SK-N-SH treated with all-trans-retinoic acid at 6 μM for 48 hours (cell line): ENCODE results near the gene GET3.

Experiments used
- ATAC-seq: fragments of 200-7000 bp; cut with Tn5 transposase; 3 replicates; pipeline ENCODE4 v1.9.1; 2020; ENCODE audit warnings: mild to moderate bottlenecking, moderate library complexity
- BACH2 ChIP-seq: fragments of 250-450 bp; sonication (Bioruptor Pico); IDR thresholded peaks from 2 replicates; pipeline ENCODE4 v1.9.0; 2021; ENCODE audit warnings: mild to moderate bottlenecking, borderline replicate concordance
- CSDC2 ChIP-seq: fragments of 250-450 bp; sonication (Bioruptor Pico); IDR thresholded peaks from 2 replicates; pipeline ENCODE4 v1.5.0; 2020; ENCODE audit warnings: mild to moderate bottlenecking, moderate library complexity
- GLIS3 ChIP-seq: fragments of 250-450 bp; sonication (Bioruptor Pico); IDR thresholded peaks from 2 replicates; pipeline ENCODE4 v1.5.0; 2020; ENCODE audit warnings: mild to moderate bottlenecking, moderate library complexity
- ISL1 ChIP-seq: fragments of 250-450 bp; sonication (Bioruptor Pico); IDR thresholded peaks from 2 replicates; pipeline ENCODE4 v2.1.2; 2022; ENCODE audit warnings: mild to moderate bottlenecking, moderate library complexity
- OSR1 ChIP-seq: fragments of 250-450 bp; sonication (Bioruptor Pico); IDR thresholded peaks from 2 replicates; pipeline ENCODE4 v1.8.0; 2022; ENCODE audit warnings: moderate library complexity, mild to moderate bottlenecking, inconsistent platforms
- PPARA ChIP-seq: fragments of 250-450 bp; sonication (Bioruptor Pico); IDR thresholded peaks from 2 replicates; pipeline ENCODE4 v1.5.0; 2020; ENCODE audit warnings: mild to moderate bottlenecking, borderline replicate concordance
- RARB ChIP-seq: fragments of 250-450 bp; sonication (Bioruptor Pico); IDR thresholded peaks from 2 replicates; pipeline ENCODE4 v1.8.0; 2021; ENCODE audit warnings: mild to moderate bottlenecking, moderate library complexity
- TOX ChIP-seq: fragments of 250-450 bp; sonication (Bioruptor Pico); IDR thresholded peaks from 2 replicates; pipeline ENCODE4 v1.8.0; 2021; ENCODE audit warnings: mild to moderate bottlenecking, moderate library complexity, borderline replicate concordance
- ZC3H10 ChIP-seq: fragments of 250-450 bp; sonication (Bioruptor Pico); IDR thresholded peaks from 2 replicates; pipeline ENCODE4 v1.5.1; 2021; ENCODE audit warnings: mild to moderate bottlenecking, moderate library complexity
- ZFP3 ChIP-seq: fragments of 250-450 bp; sonication (Bioruptor Pico); IDR thresholded peaks from 2 replicates; pipeline ENCODE4 v1.5.0; 2020; ENCODE audit warnings: mild to moderate bottlenecking, moderate library complexity
- ZFP30 ChIP-seq: fragments of 450-650 bp; formaldehyde crosslinking; IDR thresholded peaks from 2 replicates; pipeline ENCODE4 v1.5.0; 2022; ENCODE audit warnings: mild to moderate bottlenecking, moderate library complexity
- ZNF565 ChIP-seq: fragments of 450-650 bp; formaldehyde crosslinking; conservative IDR thresholded peaks from 2 replicates; pipeline ENCODE4 v1.5.0; 2020; ENCODE audit warnings: low read depth, mild to moderate bottlenecking, moderate library complexity
- ZNF8 ChIP-seq: fragments of 450-650 bp; formaldehyde crosslinking; IDR thresholded peaks from 2 replicates; pipeline ENCODE4 v1.5.0; 2020; ENCODE audit warnings: mild to moderate bottlenecking, moderate library complexity
- TF ChIP-seq, protein P1 (sequence below): fragments of 250-450 bp; sonication (Bioruptor Pico); IDR thresholded peaks from 2 replicates; pipeline ENCODE4 v1.8.0; 2021; ENCODE audit warnings: low read depth, mild to moderate bottlenecking, moderate library complexity, borderline replicate concordance
- TF ChIP-seq, protein P2 (sequence below): fragments of 250-450 bp; sonication (Bioruptor Pico); IDR thresholded peaks from 2 replicates; pipeline ENCODE4 v1.5.1; 2020; ENCODE audit warnings: low read depth, mild to moderate bottlenecking, moderate library complexity
- TF ChIP-seq, protein P3 (sequence below): fragments of 250-450 bp; sonication (Bioruptor Pico); IDR thresholded peaks from 2 replicates; pipeline ENCODE4 v1.8.0; 2020; ENCODE audit warnings: mild to moderate bottlenecking, moderate library complexity, borderline replicate concordance
- TF ChIP-seq, protein P4 (sequence below): fragments of 250-450 bp; sonication (Bioruptor Pico); IDR thresholded peaks from 2 replicates; pipeline ENCODE4 v1.5.0; 2020; ENCODE audit warnings: mild to moderate bottlenecking, moderate library complexity

Gene GET3

DNA sequence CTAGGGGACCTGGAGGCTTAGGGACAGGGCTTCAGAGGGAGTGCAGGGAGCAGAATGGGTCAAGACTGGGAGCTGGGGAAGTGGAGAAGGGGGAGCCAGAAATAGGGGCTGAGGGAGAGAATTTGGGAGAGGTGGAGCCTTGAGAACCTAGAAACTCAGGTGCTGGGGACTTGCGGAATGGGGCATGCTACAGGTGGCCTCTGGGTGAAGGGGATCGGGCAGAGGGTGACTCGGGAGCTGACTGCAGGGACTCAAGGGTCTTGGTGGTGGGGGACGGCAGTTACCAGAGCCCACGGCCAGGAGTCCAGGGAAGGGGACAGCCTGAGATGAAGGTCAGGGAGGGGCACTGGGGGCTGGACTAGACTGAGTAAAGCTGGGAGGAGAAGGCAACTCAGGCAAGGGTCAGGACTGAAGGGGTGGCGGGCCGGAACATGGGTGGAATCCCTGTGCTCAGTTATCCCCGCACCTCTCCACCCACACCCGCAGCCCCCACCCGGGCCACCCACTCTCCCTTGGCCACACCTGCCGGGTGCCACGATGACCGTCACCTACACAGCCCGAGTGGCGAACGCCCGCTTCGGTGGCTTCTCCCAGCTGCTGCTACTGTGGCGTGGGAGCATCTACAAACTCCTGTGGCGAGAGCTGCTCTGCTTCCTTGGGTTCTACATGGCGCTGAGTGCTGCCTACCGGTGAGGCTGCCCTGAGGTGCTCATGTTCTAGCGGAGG is 14.9 kb downstream of the GET3 start:
- TF ChIP-seq ZC3H10 (no peak), PPARA (CRISPR knock-in tag) (no peak), TOX (CRISPR knock-in tag) (no peak), ZNF8 (CRISPR knock-in tag) (no peak)
- no peak for ATAC-seq

DNA sequence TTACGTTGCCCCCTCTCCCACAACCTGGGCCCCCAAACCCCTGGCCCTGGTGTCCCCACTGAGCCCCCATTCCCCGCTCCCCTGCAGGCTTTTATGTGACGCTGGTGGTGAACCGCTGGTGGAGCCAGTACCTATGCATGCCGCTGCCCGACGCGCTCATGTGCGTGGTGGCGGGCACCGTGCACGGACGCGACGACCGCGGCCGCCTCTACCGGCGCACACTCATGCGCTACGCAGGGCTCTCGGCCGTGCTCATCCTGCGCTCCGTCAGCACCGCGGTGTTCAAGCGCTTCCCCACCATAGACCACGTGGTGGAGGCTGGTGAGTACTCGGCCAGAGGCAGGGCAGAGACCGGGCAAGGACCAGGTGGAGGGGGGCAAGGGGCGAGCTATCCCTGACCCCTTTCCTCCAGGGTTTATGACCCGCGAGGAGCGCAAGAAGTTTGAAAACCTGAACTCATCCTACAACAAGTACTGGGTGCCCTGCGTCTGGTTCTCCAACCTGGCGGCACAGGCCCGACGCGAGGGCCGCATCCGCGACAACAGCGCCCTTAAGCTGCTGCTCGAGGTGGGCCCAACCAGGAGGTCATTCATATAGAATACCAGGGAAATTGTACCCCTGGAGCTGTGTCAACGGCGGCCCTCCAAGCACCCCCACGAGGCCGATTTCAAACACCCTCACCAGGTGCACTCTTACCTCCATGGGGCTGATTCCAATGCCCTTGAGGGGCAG is 17.3 kb downstream of the GET3 start:
- TF ChIP-seq TOX (CRISPR knock-in tag): no peak
- TF ChIP-seq, protein P1, sequence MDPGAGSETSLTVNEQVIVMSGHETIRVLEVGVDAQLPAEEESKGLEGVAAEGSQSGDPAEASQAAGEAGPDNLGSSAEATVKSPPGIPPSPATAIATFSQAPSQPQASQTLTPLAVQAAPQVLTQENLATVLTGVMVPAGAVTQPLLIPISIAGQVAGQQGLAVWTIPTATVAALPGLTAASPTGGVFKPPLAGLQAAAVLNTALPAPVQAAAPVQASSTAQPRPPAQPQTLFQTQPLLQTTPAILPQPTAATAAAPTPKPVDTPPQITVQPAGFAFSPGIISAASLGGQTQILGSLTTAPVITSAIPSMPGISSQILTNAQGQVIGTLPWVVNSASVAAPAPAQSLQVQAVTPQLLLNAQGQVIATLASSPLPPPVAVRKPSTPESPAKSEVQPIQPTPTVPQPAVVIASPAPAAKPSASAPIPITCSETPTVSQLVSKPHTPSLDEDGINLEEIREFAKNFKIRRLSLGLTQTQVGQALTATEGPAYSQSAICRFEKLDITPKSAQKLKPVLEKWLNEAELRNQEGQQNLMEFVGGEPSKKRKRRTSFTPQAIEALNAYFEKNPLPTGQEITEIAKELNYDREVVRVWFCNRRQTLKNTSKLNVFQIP (CRISPR knock-in tag): no peak
- no peak for ATAC-seq

DNA sequence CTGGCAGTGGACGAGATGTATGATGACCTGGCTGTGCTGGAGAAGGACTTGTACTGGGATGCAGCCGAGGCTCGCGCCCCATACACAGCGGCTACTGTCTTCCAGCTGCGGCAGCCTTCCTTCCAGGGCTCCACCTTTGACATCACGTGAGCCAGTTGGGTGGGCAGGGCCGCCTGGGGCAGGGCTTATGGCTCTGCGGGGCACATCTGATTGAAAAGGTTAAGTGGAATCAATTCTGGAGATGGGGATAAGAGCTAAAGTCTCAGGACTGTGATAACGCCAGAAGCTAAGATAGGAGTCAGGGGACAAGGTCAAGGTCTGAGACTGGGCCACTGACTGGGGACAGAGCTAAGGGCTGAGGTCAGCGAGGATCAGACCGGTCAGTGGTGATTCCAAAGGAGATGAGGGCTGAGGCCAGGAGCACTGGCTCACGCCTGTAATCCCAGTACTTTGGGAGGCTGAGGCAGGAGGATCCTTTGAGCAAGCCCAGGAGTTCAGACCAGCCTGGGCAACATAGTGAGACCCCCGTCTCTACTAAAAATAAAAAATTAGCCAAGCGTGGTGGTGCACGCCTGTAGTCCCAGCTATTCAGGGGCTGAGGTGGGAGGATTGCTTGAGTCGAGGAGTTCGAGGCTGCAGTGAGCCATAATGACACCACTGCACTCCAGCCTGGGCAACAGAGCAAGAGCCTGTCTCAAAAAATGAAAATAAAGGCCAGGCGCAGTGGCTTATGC is 19.0 kb downstream of the GET3 start:
- TF ChIP-seq ZFP30 (no peak), GLIS3 (CRISPR knock-in tag) (no peak), ZNF565 (no peak), ZFP3 (CRISPR knock-in tag) (no peak)
- TF ChIP-seq, protein P2, sequence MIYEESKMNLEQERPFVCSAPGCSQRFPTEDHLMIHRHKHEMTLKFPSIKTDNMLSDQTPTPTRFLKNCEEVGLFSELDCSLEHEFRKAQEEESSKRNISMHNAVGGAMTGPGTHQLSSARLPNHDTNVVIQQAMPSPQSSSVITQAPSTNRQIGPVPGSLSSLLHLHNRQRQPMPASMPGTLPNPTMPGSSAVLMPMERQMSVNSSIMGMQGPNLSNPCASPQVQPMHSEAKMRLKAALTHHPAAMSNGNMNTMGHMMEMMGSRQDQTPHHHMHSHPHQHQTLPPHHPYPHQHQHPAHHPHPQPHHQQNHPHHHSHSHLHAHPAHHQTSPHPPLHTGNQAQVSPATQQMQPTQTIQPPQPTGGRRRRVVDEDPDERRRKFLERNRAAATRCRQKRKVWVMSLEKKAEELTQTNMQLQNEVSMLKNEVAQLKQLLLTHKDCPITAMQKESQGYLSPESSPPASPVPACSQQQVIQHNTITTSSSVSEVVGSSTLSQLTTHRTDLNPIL (CRISPR knock-in tag): no peak
- ATAC-seq: no peak

DNA sequence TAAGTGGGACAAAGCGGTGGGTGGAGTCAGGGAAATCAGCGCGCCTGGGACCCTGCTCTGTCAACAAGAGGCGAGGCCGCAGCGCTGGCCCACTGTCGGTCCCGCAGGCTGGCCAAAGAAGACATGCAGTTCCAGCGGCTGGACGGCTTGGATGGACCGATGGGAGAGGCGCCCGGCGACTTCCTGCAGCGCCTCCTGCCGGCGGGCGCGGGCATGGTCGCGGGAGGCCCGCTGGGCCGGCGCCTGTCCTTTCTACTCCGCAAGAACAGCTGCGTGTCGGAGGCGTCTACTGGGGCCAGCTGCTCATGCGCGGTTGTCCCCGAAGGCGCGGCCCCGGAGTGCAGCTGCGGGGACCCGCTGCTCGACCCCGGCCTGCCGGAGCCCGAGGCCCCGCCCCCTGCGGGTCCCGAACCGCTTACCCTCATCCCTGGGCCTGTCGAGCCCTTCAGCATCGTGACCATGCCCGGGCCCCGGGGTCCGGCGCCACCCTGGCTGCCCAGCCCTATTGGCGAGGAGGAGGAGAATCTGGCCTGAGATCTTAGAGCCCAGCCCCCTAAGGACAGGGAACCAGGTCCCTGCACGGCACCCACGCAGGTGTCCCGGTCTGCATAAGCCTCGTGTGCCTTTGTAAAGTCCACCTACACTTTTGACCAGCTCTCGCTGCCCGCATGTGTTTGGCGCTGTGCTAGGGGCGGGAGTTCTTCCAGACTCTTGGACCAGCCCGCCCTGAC is 20.4 kb downstream of the GET3 start:
- TF ChIP-seq, protein P1 (CRISPR knock-in tag): 0 out of 2 replicates have a peak, but pooled peaks have one; percentile 19
- TF ChIP-seq PPARA (CRISPR knock-in tag): no peak
- peak; percentile 96 for ATAC-seq

DNA sequence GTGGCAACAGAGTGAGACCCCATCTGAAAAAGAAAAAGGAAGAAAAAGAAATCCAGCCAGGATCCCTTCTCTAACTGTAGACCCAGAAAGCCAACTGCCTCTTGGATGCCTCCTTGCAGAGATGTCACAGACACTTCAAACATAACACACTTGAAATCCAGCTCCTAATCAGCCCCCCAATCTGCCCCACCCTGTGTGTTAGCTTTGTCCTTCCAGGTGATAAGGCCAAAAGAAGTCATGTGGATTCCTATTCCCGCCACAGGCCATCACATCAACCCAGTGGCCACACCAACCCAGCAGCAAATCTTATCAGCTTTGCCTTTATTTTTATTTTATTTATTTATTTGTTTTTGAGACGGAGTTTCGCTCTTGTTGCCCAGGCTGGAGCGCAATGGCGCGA is 22.4 kb downstream of the GET3 start:
- no peak for ATAC-seq
- TF ChIP-seq BACH2 (CRISPR knock-in tag) (no peak), RARB (no peak), CSDC2 (CRISPR knock-in tag) (no peak), ISL1 (no peak), ZNF565 (no peak), ZFP3 (CRISPR knock-in tag) (no peak), OSR1 (CRISPR knock-in tag) (no peak), PPARA (CRISPR knock-in tag) (no peak), GLIS3 (CRISPR knock-in tag) (no peak)
- TF ChIP-seq, protein P1 (CRISPR knock-in tag): no peak
- TF ChIP-seq, protein P3, sequence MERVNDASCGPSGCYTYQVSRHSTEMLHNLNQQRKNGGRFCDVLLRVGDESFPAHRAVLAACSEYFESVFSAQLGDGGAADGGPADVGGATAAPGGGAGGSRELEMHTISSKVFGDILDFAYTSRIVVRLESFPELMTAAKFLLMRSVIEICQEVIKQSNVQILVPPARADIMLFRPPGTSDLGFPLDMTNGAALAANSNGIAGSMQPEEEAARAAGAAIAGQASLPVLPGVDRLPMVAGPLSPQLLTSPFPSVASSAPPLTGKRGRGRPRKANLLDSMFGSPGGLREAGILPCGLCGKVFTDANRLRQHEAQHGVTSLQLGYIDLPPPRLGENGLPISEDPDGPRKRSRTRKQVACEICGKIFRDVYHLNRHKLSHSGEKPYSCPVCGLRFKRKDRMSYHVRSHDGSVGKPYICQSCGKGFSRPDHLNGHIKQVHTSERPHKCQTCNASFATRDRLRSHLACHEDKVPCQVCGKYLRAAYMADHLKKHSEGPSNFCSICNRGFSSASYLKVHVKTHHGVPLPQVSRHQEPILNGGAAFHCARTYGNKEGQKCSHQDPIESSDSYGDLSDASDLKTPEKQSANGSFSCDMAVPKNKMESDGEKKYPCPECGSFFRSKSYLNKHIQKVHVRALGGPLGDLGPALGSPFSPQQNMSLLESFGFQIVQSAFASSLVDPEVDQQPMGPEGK (CRISPR knock-in tag): no peak
- TF ChIP-seq, protein P2 (CRISPR knock-in tag): no peak
- TF ChIP-seq, protein P4, sequence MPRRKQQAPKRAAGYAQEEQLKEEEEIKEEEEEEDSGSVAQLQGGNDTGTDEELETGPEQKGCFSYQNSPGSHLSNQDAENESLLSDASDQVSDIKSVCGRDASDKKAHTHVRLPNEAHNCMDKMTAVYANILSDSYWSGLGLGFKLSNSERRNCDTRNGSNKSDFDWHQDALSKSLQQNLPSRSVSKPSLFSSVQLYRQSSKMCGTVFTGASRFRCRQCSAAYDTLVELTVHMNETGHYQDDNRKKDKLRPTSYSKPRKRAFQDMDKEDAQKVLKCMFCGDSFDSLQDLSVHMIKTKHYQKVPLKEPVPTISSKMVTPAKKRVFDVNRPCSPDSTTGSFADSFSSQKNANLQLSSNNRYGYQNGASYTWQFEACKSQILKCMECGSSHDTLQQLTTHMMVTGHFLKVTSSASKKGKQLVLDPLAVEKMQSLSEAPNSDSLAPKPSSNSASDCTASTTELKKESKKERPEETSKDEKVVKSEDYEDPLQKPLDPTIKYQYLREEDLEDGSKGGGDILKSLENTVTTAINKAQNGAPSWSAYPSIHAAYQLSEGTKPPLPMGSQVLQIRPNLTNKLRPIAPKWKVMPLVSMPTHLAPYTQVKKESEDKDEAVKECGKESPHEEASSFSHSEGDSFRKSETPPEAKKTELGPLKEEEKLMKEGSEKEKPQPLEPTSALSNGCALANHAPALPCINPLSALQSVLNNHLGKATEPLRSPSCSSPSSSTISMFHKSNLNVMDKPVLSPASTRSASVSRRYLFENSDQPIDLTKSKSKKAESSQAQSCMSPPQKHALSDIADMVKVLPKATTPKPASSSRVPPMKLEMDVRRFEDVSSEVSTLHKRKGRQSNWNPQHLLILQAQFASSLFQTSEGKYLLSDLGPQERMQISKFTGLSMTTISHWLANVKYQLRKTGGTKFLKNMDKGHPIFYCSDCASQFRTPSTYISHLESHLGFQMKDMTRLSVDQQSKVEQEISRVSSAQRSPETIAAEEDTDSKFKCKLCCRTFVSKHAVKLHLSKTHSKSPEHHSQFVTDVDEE (CRISPR knock-in tag): no peak
